Epithelial cell of proximal tubule (primary cell): ENCODE measurements around the gene WDR74. TPM values are rescaled to one million over a fixed set of nuclear protein-coding genes. Genes with fewer than 3 reads are reported as not detected.

Source experiments
- DNase-seq: peaks from one replicate; pipeline ENCODE4 v3.0.0-alpha.2; 2011; ENCODE audit warnings: low read depth
- H3K4me3 ChIP-seq: 2 replicates; pipeline ENCODE4 v1.5.1; 2011; ENCODE audit warnings: low read depth, mild to moderate bottlenecking, low read length
- CTCF ChIP-seq: conservative IDR thresholded peaks from 2 replicates; pipeline ENCODE4 v1.5.1; 2012; ENCODE audit warnings: low read depth, mild to moderate bottlenecking, low read length
- total RNA-seq: library from RNA; depleted of rRNA; stranded (reverse); fragments of >200 nt; gene quantifications from 2 replicates; pipeline ENCODE4 v1.2.3, GENCODE V29; 2015

Gene WDR74
- total RNA-seq, 1 donor from 2014 or later = 55.3 TPM

- H3K4me3 ChIP-seq = no peak overlapping the region
- no peak for TF ChIP-seq CTCF
- DNase-seq = no peak
Observed at GRCh38 chr11:62858201-62858600, 18.8 kb upstream of the WDR74 start.

GRCh38 chr11:62857541-62857982 lies 18.2 kb upstream of the WDR74 start:
- TF ChIP-seq CTCF = no peak
- DNase-seq = no peak
- no peak overlapping the region for H3K4me3 ChIP-seq

GRCh38 chr11:62856333-62856895 lies 17.0 kb upstream of the WDR74 start:
- peak overlapping the region; percentile 82 for H3K4me3 ChIP-seq
- DNase-seq = no peak
- no peak for TF ChIP-seq CTCF

GRCh38 chr11:62855571-62856332 lies 16.4 kb upstream of the WDR74 start:
- H3K4me3 ChIP-seq = peak overlapping the region; percentile 82
- TF ChIP-seq CTCF = no peak
- DNase-seq = peak; percentile 80

- TF ChIP-seq CTCF = no peak
Observed at GRCh38 chr11:62854825-62855570, 15.6 kb upstream of the WDR74 start.

GRCh38 chr11:62854013-62854824 lies 14.8 kb upstream of the WDR74 start:
- no peak for DNase-seq
- TF ChIP-seq CTCF = no peak
- peak overlapping the region; percentile 82 for H3K4me3 ChIP-seq

More at GRCh38 chr11:62854825-62855570, 15.6 kb upstream of the WDR74 start:
- no peak for DNase-seq
- H3K4me3 ChIP-seq = peak overlapping the region; percentile 82
